Keratinocyte (primary cell): ENCODE data around the gene RRBP1. TPM values are rescaled to one million over a fixed set of nuclear protein-coding genes. Genes with fewer than 3 reads are reported as not detected.

Experiments
- DNase-seq: peaks from one replicate; pipeline ENCODE4 v3.0.0-alpha.2; 2011; ENCODE audit warnings: low read depth, missing footprints, low spot score
- FAIRE-seq: peaks from 2 replicates; lab custom pipeline; 2011; peaks lifted over from hg19 to GRCh38; lab: Jason Lieb, UNC
- H2AFZ ChIP-seq: 2 replicates; pipeline ENCODE4 v1.6.0; 2012; ENCODE audit warnings: low read length, control low read depth, inconsistent platforms; ENCODE audit not compliant: control insufficient read depth
- H3K27ac ChIP-seq: 2 replicates; pipeline ENCODE4 v1.5.1; 2011; ENCODE audit warnings: low read length; ENCODE audit not compliant: control insufficient read depth, insufficient read depth
- H3K27me3 ChIP-seq: 3 replicates; pipeline ENCODE4 v1.6.0; 2011; ENCODE audit warnings: low read length; ENCODE audit not compliant: control insufficient read depth, insufficient read depth; ENCODE audit errors: extremely low read depth
- H3K36me3 ChIP-seq, 2 experiments: 2 replicates in 1 of 2; 3 replicates in 1 of 2; pipeline ENCODE4 v1.5.1; 2011; ENCODE audit warnings: low read length in 2 of 2, mild to moderate bottlenecking in 1 of 2; ENCODE audit not compliant: control insufficient read depth in 2 of 2, insufficient read depth in 2 of 2; ENCODE audit errors: extremely low read depth in 1 of 2
- H3K4me1 ChIP-seq: 3 replicates; pipeline ENCODE4 v1.5.1; 2011; ENCODE audit warnings: low read length; ENCODE audit not compliant: control insufficient read depth, insufficient read depth; ENCODE audit errors: extremely low read depth
- H3K4me2 ChIP-seq: 3 replicates; pipeline ENCODE4 v1.6.0; 2011; ENCODE audit warnings: low read depth, low read length; ENCODE audit not compliant: control insufficient read depth, insufficient read depth; ENCODE audit errors: extremely low read depth
- H3K4me3 ChIP-seq, 3 experiments: fragments of 200-600 bp in 1 of 3; sonication (generic) in 1 of 3; 2 replicates in 2 of 3; 3 replicates in 1 of 3; pipeline ENCODE4 v1.5.1; 2011 to 2016; ENCODE audit warnings: low read length in 3 of 3, mild to moderate bottlenecking in 3 of 3, control low read depth in 2 of 3, inconsistent platforms in 1 of 3, low read depth in 1 of 3, mixed read lengths in 1 of 3, mixed run types in 1 of 3, moderate library complexity in 1 of 3; ENCODE audit not compliant: control insufficient read depth in 2 of 3, insufficient read depth in 2 of 3; ENCODE audit errors: extremely low read depth in 1 of 3
- H3K79me2 ChIP-seq: 2 replicates; pipeline ENCODE4 v1.6.0; 2012; ENCODE audit warnings: low read length; ENCODE audit not compliant: control insufficient read depth, insufficient read depth
- H3K9ac ChIP-seq: 3 replicates; pipeline ENCODE4 v1.6.0; 2011; ENCODE audit warnings: low read length; ENCODE audit not compliant: control insufficient read depth, insufficient read depth; ENCODE audit errors: extremely low read depth
- H3K9me1 ChIP-seq: 3 replicates; pipeline ENCODE4 v1.6.0; 2011; ENCODE audit warnings: low read length; ENCODE audit not compliant: control insufficient read depth, insufficient read depth; ENCODE audit errors: extremely low read depth
- H3K9me3 ChIP-seq: 2 replicates; pipeline ENCODE4 v1.5.1; 2012; ENCODE audit warnings: low read depth, low read length; ENCODE audit not compliant: control insufficient read depth
- H4K20me1 ChIP-seq: 3 replicates; pipeline ENCODE4 v1.6.0; 2011; ENCODE audit warnings: low read length; ENCODE audit not compliant: control insufficient read depth, insufficient read depth; ENCODE audit errors: extremely low read depth
- EZH2 ChIP-seq: IDR thresholded peaks from one replicate; pipeline ENCODE4 v1.6.1; 2012; ENCODE audit warnings: inconsistent platforms, mild to moderate bottlenecking, low read length, moderate library complexity
- dilution Hi-C: fragments of 300-500 bp; cut with MboI; formaldehyde crosslinking; loops from one replicate; pipeline ENCODE4 v1.7.0; 2020; ENCODE audit warnings: low sequenced_read_pairs; ENCODE audit not compliant: extremely low pct_ligation_motif_present
- polyA plus RNA-seq, 5 experiments: library from polyadenylated mRNA; depleted of rRNA in 3 of 5; stranded (reverse) in 3 of 5; stranded (forward) in 1 of 5; unstranded in 1 of 5; fragments of >200 nt; gene quantifications; 1 replicate in 1 of 5; 2 replicates in 3 of 5; 3 replicates in 1 of 5; pipeline versions ENCODE4 v1.2.1 to v1.2.3, GENCODE V29; 2011 to 2012; ENCODE audit warnings: missing spikeins in 2 of 5, low read depth in 1 of 5, low replicate concordance in 1 of 5
- TF ChIP-seq, protein P1 (sequence below), 3 experiments: IDR thresholded peaks in 1 of 3; conservative IDR thresholded peaks in 1 of 3; optimal IDR thresholded peaks in 1 of 3; 2 replicates in 2 of 3; 3 replicates in 1 of 3; pipeline versions ENCODE3 to v1.5.1; 2011; ENCODE audit warnings: low read length in 3 of 3, mild to moderate bottlenecking in 3 of 3, moderate library complexity in 2 of 3, control low read depth in 1 of 3, inconsistent platforms in 1 of 3; ENCODE audit not compliant: insufficient read depth in 2 of 3; ENCODE audit errors: extremely low read depth in 1 of 3

The RRBP1 gene
- polyA plus RNA-seq, 1 donor (not counting 4 experiments of a cell fraction or from before 2014, with no cell fraction given): 43.9 TPM

DNA sequence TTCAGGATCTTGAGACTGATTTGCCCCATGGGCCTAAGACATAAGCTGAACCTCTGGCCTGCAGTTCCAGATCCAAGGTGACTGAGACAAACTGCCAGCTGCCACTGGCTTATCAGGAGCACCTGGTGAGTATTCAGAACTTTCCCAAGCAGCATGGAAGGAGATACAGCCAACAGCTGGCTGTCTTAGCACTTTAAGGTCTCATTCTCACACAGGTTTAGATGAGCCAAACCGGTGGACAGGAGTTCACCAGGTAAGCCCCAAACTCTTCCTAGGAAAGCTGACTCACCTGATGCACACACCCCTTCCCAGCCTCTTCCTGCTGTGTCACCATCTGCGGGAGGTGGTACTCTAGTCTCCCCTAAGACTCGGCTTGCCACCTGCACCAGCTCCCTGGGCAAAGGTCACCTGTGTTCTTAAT, 17.9 kb upstream of the RRBP1 start, which contains the start of gene BANF2:
Gene BANF2, plus strand, starts transcription at position 36 of the 421 bp plus-strand sequence. CDS start 25,060 bp downstream, outside the sequence.
- Histone ChIP-seq H3K9me1 (no peaks in the 10 kb centered on the region), H3K27me3 (no peaks in the 10 kb centered on the region), H3K4me3 (no peak within 1 kb of the TSS), H3K27ac (no peak within 1 kb of the TSS), H3K79me2 (no peaks in the 10 kb centered on the region), H3K36me3 (no peaks in the 10 kb centered on the region), H3K4me2 (no peak within 1 kb of the TSS), H3K9ac (no peak within 1 kb of the TSS), H4K20me1 (no peaks in the 10 kb centered on the region), H3K9me3 (no peaks in the 10 kb centered on the region), H2AFZ (no peak within 1 kb of the TSS), H3K4me1 (no peaks in the 10 kb centered on the region)
- DNase-seq: no peak
- dilution Hi-C loops: no loop called here
- FAIRE-seq: no peak
- TF ChIP-seq, protein P1, sequence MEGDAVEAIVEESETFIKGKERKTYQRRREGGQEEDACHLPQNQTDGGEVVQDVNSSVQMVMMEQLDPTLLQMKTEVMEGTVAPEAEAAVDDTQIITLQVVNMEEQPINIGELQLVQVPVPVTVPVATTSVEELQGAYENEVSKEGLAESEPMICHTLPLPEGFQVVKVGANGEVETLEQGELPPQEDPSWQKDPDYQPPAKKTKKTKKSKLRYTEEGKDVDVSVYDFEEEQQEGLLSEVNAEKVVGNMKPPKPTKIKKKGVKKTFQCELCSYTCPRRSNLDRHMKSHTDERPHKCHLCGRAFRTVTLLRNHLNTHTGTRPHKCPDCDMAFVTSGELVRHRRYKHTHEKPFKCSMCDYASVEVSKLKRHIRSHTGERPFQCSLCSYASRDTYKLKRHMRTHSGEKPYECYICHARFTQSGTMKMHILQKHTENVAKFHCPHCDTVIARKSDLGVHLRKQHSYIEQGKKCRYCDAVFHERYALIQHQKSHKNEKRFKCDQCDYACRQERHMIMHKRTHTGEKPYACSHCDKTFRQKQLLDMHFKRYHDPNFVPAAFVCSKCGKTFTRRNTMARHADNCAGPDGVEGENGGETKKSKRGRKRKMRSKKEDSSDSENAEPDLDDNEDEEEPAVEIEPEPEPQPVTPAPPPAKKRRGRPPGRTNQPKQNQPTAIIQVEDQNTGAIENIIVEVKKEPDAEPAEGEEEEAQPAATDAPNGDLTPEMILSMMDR (optimal IDR thresholded peaks at IDR 0.05 in 1 of 3, IDR thresholded peaks at IDR 0.05 in 1 of 3, conservative IDR thresholded peaks at IDR 0.05 in 1 of 3; ENCODE audit: extremely low read depth in 1 of 3, insufficient read depth in 2 of 3, low read length in 3 of 3): no peak
- no peak for TF ChIP-seq EZH2

DNA sequence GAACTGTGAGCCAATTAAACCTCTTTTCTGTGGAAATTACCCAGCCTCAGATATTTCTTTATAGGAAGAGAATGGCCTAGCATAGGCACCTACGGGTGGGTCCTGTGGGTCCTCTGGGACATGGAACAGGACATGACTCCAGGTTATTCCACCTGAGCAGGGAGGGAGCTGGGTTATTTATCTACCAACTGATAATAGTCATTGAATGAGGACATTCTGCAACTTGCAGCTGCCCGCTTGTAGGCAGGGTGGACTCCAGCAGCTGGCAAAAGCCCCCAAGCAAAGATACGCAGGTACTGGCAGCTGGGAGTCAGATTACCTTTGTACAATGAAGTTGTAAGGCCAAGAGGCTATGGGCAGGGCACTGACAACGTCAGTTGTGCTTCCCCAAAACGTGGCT, 16.3 kb upstream of the RRBP1 start:
- no peaks in the 10 kb centered on the region for H3K27me3 ChIP-seq

More for the DNA sequence above, 16.3 kb upstream of the RRBP1 start:
- dilution Hi-C loops: no loop called here
- Histone ChIP-seq H2AFZ (no peak overlapping the region), H3K4me2 (no peak overlapping the region), H3K36me3 (no peaks in the 10 kb centered on the region), H3K4me1 (peaks cover 7% of the 10 kb centered on the region), H3K79me2 (no peaks in the 10 kb centered on the region), H3K4me3 (no peak overlapping the region), H3K27ac (no peak overlapping the region), H4K20me1 (no peaks in the 10 kb centered on the region), H3K9ac (no peak overlapping the region), H3K9me1 (no peaks in the 10 kb centered on the region), H3K9me3 (no peaks in the 10 kb centered on the region)
- TF ChIP-seq EZH2: no peak
- TF ChIP-seq, protein P1 (optimal IDR thresholded peaks at IDR 0.05 in 1 of 3, IDR thresholded peaks at IDR 0.05 in 1 of 3, conservative IDR thresholded peaks at IDR 0.05 in 1 of 3; ENCODE audit: extremely low read depth in 1 of 3, insufficient read depth in 2 of 3, low read length in 3 of 3): no peak
- DNase-seq: no peak
- FAIRE-seq: no peak
